Inflammatory macrophage (primary cell): ENCODE data around the gene IL2RA.
"Not testable (repeated sequence)": the region's sequence is repeated elsewhere in the genome, so short reads cannot be mapped to it uniquely, and the experiment has no call there.

Source experiments
- DNase-seq, 2 donors: peaks; one replicate each; pipeline ENCODE4 v3.0.0-alpha.2; 2020 to 2022

The IL2RA gene

DNA sequence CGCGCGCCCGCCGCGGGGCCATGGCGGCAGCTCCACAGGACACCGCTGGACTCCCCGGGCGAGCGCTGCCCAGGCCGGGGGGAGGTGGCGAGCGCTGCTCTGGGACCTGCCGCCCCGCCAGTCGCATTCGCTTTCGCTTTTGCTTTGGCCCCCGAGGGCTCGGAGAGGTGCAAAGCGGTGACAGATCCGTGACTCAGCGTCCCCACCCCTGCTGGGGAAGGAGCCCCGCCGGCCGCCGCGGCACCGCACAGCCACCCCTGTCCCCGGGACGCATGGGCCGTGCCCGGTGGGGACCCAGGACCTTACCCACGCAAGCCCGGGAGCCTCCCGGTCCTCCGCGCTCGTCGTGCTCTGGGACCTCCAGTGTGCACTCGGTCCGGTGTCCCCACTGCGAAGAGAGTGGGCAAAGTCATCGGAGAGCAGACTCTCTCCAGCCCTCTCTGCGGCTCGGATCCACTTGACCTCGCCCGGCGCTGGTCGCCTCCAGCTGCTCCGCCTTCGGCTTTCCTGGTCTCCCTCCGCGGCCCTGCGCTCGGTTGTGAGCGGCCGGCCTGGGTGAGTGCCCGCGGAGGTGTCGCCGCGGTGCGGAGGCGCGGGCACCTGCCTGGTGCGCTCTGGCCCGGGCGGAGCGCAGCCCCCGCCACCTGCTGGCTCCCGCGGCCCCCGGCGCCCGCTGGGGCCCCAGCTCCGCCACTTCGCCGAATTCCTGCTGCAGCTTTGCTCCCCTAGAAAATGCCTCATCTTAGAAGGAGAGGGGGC lies 84.5 kb downstream of the IL2RA start, which contains the start of gene IL15RA:
Gene IL15RA (minus strand): TSS at position 73 of the 759 bp plus-strand sequence. CDS start 51 bp downstream, at position 22.
- peak; percentile 54 to 60 for DNase-seq

DNA sequence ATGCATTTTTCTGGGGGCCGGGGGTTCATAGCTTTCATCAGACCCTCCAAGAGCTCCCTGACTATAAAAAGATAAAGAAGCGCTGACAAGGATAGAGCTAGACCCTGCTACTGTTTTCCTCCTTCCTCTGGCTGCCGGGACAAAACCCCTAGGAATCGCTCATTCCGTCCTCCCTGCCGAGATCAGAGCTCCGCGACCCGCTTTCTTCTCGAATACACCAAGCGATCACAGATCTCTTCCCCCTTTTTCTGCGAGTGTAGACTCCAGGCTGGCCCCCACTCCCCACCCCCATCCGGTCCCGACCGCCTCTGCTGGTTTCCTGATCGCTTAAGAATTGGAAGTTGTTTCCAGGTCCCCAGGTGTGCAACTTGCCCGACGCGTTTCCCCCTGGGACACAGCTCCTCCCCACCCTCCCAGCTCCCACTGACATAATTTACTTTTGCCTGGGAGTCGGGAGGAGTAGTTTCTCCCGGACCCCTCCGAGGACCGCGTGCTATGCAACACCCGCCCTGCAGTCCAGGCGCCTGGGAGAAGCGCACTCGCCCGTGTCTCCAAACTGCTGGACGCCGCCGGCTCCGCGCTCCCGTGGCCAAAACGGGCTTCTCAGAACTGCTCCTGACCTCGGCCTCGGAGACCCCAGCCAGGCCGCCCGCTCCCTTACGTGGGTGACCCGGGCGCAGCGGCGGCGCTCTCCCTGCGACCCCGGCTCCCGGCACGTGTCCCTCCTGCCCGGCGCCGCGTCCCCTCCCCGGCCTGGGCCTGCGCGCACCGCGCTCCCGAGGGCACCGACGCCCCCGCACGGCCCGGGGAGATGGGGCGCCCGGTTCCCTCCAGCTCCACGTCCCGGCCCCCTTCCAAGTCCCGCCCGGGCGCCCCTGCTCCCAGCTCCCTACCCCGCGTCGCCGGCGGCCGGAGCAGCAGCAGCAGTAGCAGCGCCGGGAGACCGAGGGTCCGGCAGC lies 85.4 kb downstream of the IL2RA start:
- peak; percentile 19 to 24 for DNase-seq

DNA sequence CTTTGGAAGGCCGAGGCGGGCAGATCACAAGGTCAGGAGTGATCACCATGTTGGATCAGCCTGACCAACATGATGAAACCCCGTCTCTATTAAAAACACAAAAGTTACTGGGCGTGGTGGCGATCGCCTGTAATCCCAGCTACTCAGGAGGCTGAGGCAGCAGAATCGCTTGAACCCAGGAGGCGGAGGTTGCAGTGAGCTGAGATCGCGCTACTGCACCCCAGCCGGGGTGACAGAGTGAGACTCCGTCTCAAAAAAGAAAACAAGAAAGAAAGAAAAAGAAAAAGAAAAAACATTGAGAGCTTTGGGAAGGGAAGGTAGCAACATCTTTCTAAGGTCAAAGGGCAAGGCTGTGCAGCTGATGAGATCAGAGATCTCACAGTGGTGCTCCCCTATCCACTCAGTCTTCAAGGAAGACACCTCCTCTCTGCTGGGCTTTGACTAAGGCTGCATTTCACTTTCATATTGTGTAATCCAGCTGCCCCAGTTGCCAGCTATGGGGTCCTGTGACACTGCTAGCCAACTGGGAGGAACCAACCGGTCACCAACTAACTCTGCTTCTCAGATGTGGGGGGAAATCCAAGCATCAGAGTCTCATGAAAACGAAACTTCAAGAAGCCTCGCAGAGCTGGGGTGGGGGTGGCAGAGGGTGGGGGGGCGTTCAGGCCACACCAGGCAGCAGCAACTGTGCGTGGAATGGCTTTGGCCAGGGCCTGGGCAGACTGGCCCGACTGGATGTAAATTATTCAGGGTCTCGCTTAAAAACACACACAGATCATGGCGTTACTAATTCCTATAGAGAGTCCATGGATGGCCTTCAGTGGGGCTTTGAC lies 86.3 kb downstream of the IL2RA start:
- DNase-seq = peak; percentile 70 to 73

DNA sequence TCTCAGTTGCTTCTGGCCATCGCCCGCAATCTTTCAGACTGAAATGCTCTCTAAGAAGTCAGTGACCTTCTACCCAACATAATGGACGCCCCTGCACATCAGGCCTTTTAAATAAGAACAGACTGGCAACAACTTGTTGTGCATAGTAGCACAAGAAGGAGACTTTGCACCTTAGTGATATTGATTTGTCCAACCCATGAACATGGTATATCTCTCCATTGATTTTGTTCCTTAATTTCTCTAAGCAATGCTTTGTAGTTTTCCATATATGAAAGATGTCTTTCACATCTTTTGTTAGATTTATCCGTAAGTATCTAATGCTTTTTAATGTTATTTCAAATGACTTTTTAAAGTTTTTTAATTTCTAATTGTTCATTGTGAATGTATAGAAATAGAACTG lies 89.1 kb downstream of the IL2RA start:
- DNase-seq = no peak

DNA sequence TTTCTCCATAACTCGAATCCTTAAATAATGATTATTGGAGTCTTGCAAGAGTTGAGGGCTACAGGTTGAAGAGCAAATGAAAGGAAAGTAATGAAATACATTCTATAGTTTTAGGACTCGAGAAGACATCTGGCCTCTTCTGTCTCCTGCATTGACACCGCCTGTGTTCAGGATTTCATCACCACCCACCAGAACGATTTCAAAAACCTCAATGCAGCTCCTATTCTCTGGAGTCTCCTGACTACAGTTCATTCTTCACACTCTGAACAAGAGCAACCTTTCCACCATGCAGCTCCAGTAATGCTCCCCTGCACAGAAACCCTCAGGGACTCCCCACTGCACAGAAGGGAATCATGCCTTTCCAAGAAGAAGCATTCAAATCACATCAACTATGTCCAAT lies 90.3 kb downstream of the IL2RA start:
- peak; percentile 6 to 8 for DNase-seq

DNA sequence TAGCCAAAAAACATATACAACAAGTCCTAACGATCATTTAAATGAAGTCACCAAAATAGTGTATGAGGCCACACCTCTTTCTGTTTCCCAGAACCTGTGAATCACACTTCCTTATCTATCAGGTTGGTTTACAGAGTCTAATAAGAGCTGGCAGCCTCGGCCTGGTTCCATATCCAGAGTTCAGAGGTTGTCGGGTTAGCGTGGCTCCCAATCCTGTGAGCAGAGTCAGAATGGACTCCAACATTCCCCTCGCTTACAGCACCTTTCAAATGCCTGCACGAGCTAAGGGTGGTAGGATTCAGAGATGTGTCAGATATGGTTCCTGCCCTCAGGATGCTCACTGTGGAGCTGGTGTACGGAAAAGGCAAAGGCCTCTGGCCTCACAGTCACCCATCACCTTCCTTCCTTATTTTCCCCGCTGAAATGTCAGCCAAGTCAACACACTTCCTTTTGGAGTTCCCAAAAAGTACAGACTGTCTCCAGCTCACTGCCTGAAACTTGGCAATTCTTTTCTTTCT lies 90.8 kb downstream of the IL2RA start:
- DNase-seq = peak; percentile 17 to 33

DNA sequence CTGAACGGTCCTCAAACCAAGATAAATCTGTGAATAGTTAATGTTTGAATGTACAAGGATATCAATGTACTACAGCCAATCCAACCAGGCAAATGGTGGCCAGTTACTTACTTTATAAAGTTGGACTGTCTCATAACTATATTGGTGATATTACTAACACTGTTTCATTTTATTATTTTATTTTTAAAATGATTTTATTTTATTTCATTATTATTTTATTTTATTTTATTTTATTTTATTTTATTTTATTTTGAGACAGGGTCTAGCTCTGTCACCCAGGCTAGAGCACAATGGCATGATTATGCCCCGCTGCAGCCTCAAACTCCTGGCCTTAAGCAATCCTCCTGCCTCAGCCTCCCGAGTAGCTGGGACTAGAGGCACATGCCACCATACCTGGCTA lies 91.6 kb downstream of the IL2RA start:
- DNase-seq = no peak

DNA sequence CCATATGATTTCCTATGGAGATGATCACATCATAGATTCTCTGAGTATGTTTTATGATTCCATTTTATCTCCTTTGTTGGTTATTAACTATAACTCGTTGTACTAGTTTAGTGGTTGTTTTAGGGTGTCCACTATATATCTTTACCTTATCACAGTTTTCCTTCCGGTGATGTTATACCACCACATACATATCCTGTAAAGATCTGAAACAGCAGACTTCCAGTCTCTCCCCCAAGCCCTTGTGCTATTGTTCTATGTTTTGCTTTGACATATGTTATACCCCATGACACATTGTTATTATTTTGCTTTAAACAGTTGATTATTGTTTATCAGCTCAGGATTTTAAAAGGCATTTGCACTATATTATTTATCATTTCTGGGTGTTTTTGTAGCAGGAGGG lies 92.1 kb downstream of the IL2RA start:
- no peak for DNase-seq

DNA sequence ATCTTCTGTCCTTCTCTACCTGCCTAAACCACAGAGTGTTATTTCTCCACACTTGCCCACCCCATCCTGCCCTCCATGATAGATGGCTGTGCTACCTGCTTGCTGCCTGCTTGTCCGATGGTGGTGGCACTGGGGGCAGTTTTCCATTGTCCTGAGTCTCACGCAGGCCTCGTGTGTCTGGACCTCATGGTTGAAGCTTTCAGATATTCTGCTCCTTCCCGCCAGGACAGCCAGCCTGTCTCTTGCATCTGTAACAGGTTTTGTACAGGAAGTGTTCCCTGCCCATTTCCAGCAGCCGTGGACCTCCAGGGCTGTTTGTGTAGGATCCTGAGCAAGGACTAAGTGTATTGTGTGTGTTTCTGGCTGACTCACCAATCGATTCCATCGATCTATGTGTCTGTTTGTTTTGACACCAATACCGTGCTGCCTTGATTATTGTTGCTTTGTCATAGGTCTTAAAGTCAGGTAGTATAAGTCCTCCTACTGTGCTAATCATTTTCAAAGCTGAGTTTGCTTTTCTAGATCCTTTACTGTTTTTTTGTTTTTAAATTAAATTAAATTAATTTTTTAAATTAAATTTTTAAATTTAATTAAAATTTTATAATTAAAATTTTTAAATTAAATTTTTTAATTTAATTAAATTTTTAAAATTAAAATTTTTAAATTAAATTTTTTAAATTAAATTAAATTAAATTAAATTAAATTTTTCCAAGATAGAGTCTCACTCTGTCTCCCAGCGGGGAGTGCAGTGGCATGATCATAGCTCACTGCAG lies 93.3 kb downstream of the IL2RA start:
- no peak for DNase-seq

DNA sequence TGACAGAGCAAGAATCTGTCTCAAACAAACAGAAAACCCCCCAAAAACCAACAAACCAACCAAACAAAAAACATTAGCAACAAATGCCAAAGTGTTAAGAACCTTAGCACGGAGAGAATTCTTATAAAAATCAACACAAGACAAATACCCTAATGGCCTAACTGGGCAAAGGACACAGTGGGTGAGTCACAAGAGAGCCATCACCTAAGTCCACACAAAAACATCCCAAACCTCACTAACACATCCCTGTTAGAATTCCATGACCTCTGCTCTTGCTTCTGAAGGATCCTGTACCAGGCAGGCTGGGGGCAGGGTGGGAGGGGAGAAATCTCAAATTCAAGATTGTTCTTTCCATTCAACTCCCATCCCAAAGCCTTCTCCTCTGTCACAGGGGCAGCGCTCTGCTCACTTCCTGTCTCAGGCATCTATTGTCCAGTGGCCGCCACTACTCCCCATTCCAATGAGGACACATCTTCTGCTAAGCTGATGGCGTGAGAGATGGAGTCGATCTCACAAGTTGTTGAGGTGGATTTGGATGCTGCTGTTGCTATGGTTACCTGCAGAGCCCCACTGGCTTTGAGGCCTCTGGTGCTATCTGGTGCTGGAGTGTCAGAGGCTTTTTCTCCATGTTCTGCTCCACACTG lies 94.0 kb downstream of the IL2RA start:
- no peak for DNase-seq

DNA sequence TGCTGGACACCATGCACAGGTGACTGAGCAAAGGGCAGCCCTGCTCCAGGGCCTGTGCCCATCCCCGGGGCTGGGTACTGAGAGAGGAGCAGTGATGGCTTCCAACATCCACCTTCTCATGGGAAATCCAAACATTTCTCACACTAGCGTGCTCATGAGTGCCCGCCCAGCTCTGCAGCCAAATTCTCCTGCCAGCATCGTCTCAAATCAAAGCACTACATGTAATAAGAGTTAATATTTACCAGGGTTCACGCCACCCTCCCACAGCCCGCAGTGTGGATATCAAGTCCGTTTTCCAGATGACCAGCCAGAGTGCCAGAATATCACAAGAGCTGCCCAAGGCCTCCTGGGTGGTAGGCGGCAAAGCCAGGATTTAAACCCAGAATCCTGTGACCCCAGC lies 96.9 kb downstream of the IL2RA start:
- DNase-seq = no peak

DNA sequence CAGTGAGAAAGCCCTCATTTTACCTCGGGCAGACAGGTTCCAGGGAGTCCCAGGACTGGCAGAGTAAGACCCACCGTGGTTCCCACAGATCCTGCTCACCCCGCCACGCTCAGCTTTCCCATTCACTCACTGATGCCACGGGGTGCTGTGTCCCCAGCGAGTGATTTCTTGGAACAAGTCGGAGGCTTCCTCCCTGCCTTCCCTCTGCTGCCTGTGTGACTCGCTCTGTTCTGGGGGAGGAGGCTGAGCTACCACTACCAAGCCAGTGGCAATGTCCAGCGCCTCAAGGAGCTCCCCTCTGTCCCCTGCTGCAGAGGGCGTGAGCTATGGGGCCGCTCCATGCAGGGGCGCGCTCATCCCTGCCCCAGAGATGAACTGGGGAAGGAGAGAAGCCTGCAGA lies 97.4 kb downstream of the IL2RA start:
- DNase-seq = no peak

DNA sequence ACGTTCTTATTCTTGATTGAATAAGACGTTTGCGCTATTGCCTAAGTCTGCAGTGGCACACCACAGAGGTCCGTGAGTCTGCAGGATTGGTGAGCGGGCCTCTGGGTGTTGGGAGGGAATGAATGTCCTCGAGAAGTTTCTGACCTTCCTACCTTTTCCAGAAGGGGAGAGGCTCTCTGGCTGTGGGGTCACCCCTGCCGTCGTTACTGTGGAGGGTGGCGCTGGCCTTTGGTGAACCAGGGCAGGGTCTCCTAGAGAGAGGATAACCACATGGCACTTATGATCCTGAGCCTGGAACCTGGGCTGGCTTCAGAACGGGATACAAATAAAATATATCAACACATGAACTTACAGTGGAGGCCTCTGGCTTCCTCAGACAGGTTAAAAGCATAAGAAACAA lies 98.6 kb downstream of the IL2RA start:
- no peak for DNase-seq

DNA sequence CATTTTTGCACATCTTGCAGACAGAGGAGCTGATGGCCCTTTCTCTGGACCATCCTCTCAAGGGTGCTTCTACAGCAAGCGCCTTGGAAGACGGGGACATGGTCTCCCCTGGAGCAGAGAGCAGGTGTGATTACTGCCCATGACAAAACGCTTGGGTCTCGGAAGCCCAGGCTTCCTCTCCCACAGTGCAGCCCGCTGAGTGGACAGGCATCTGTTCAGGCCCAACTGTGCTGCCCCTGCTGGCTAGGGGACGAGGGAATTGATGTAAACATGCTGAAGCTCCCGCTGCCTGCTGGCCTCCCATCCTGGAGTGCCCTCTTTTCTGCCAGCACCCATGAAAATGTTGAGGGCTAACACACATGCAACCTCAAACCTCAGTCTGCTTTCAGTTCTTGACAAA lies 99.1 kb downstream of the IL2RA start:
- no peak for DNase-seq

DNA sequence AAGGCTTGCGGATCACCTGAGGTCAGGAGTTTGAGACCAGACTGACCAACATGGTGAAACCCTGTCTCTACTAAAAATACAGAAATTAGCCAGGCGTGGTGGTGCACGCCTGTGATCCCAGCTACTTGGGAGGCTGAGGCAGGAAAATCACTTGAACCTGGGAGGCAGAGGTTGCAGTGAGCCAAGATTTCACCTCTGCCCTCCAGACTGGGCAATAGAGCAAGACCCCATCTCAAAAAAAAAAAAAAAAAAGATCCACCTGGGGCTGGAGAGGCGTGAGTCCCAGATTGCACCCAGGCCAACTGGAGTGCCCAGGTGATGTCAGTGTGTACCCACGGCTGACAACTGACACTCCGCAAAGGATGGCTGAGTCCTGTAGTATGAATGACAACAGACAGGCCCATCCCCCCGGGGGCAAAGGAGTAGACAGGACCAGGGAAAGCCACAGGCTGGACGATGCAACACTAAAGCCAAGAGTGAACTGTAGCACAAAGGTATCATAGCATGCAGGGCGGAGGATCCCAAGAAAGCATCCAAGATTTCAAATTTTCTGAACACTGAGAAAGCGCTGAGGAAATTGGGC lies 99.7 kb downstream of the IL2RA start:
- not testable (repeated sequence) for DNase-seq

DNA sequence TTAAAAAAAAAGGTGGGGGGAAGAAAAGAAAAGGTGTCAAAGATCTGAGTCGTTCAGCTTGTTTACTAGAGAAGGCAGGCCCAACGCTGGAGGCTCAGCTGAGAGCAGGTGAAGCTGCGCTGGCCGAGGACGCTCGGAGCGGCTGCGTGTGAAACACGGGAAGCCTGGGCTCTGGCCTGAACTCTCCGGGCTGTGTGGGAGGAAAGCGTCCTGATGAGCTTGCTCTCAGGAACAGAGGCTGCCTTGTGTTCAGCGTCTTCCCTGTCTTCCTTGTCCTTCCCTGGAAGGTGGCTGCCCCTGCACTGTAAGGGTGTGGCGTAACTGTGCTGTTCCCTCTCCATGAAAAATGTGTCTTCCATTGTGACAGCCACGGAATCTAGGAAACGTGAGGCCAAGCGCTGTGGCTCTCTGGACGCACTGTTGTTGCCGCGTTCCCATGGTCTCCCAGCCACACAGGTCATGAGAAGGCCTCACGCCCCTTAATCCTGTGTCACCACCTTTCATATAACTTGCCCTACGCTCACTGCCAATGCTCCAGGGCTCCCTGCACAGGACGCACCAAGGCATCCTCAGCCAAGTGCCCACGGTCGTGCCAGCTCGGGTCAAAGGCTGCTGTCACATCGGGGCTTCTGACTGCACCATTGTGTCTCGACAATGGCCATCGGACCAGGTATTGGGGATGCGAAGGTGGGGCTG lies 100.6 kb downstream of the IL2RA start:
- DNase-seq = no peak

DNA sequence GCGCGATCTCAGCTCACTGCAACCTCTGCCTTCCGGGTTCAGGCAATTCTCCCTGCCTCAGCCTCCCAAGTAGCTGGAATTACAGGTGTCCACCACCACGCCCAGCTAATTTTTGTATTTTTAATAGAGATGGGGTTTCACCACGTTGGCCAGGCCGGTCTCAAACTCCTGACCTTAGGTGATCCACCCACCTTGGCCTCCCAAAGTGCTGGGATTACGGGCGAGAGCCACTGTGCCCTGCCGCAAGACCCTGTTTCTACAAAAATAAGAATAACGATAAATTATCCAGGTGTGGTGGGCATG lies 101.2 kb downstream of the IL2RA start:
- not testable (repeated sequence) for DNase-seq
